Body of pancreas (tissue), 4 donors: Measurements from ENCODE around the gene NCAN.

Experiments
- CTCF ChIP-seq, 7 experiments: fragments of 450-650 bp in 4 of 7; fragments of 200-600 bp in 3 of 7; sonication (generic) in 3 of 7; IDR thresholded peaks; one replicate each; pipeline ENCODE4 v1.5.1; 2016 to 2019; ENCODE audit warnings: antibody characterized with exemption in 7 of 7
- POLR2A ChIP-seq, 3 donors: fragments of 450-650 bp; IDR thresholded peaks; one replicate each; pipeline ENCODE4 v1.6.1; 2016; ENCODE audit warnings: antibody characterized with exemption in 3 of 3, mild to moderate bottlenecking in 2 of 3

GRCh38 chr19:19224852-19225494, 13.2 kb downstream of the NCAN start:
- TF ChIP-seq CTCF (IDR thresholded peaks at IDR 0.05) (peak; percentile 40 to 69 (median 62)), POLR2A (IDR thresholded peaks at IDR 0.05) (no peak)
